Peyer's patch (tissue), 4 donors: ENCODE data around the gene IL16.

Experiments used
- POLR2A ChIP-seq, 2 donors: fragments of 450-650 bp; IDR thresholded peaks; one replicate each; pipeline ENCODE4 v1.5.1; 2017; ENCODE audit warnings: antibody characterized with exemption in 2 of 2, mild to moderate bottlenecking in 2 of 2, moderate library complexity in 2 of 2
- TF ChIP-seq, protein P1 (sequence below), 6 experiments: fragments of 450-650 bp in 4 of 6; fragments of 200-600 bp in 2 of 6; sonication (generic) in 1 of 6; IDR thresholded peaks; one replicate each; pipeline ENCODE4 v1.5.1; 2017 to 2019; ENCODE audit warnings: antibody characterized with exemption in 6 of 6, mild to moderate bottlenecking in 3 of 6, moderate library complexity in 1 of 6

DNA sequence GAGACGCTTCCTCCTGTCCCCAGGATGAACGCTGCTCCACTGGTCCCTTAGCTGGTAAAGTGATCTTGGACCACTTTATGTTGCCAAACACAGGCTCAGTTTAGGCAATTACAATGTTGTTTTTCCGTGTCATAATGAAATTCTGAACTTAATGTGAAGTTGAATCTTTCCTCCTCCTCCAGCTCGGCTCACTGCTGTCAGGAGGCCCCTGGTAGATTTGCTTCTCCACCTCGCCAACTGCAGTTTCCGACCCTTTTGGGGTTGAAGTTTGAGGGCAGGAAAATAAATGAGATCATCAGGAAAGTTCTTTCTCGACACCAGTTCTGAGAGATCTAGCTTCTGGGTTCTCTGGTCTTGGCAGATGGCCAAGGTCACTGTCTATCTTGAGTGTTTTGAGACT is 34.8 kb upstream of the IL16 start:
- TF ChIP-seq, protein P1, sequence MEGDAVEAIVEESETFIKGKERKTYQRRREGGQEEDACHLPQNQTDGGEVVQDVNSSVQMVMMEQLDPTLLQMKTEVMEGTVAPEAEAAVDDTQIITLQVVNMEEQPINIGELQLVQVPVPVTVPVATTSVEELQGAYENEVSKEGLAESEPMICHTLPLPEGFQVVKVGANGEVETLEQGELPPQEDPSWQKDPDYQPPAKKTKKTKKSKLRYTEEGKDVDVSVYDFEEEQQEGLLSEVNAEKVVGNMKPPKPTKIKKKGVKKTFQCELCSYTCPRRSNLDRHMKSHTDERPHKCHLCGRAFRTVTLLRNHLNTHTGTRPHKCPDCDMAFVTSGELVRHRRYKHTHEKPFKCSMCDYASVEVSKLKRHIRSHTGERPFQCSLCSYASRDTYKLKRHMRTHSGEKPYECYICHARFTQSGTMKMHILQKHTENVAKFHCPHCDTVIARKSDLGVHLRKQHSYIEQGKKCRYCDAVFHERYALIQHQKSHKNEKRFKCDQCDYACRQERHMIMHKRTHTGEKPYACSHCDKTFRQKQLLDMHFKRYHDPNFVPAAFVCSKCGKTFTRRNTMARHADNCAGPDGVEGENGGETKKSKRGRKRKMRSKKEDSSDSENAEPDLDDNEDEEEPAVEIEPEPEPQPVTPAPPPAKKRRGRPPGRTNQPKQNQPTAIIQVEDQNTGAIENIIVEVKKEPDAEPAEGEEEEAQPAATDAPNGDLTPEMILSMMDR (IDR thresholded peaks at IDR 0.05) = no peak
- TF ChIP-seq POLR2A (IDR thresholded peaks at IDR 0.05) = no peak
